NB4 (cell line): Measurements from ENCODE around the gene RIIAD1.
"Not testable (repeated sequence)": the region's sequence is repeated elsewhere in the genome, so short reads cannot be mapped to it uniquely, and the experiment has no call there.

Experiments used
- DNase-seq: peaks from one replicate; pipeline ENCODE4 v3.0.0; 2010; ENCODE audit warnings: low read depth
- H3K4me3 ChIP-seq: one replicate; pipeline ENCODE4 v1.5.1; 2011; ENCODE audit warnings: mild to moderate bottlenecking, low read depth, low read length, moderate library complexity
- CTCF ChIP-seq: IDR thresholded peaks from one replicate; pipeline ENCODE4 v1.5.1; 2012; ENCODE audit warnings: low read depth, low read length
- MYC ChIP-seq: IDR thresholded peaks from 2 replicates; pipeline ENCODE4 v1.6.1; 2011; ENCODE audit warnings: low read depth, low read length
- POLR2A ChIP-seq: IDR thresholded peaks from 2 replicates; pipeline ENCODE4 v1.6.1; 2011; ENCODE audit warnings: mild to moderate bottlenecking; ENCODE audit not compliant: insufficient read length; ENCODE audit errors: extremely low read depth
- TF ChIP-seq, protein P1 (sequence below): IDR thresholded peaks from 2 replicates; pipeline ENCODE4 v1.6.1; 2011; ENCODE audit warnings: low read depth, low read length

Gene RIIAD1

GRCh38 chr1:151762941-151763921 lies 41.9 kb downstream of the RIIAD1 start, which contains the start of gene MRPL9:
Gene MRPL9 (minus strand): TSS chr1:151763496. CDS start chr1:151763479, 17 bp downstream.
- DNase-seq = peak; percentile 91
- peak; percentile 47 for TF ChIP-seq MYC
- TF ChIP-seq, protein P1, sequence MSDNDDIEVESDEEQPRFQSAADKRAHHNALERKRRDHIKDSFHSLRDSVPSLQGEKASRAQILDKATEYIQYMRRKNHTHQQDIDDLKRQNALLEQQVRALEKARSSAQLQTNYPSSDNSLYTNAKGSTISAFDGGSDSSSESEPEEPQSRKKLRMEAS = peak; percentile 80
- peak; percentile 66 for TF ChIP-seq POLR2A
- TF ChIP-seq CTCF = no peak
- peak within 1 kb of the TSS; percentile 98 for H3K4me3 ChIP-seq

DNA sequence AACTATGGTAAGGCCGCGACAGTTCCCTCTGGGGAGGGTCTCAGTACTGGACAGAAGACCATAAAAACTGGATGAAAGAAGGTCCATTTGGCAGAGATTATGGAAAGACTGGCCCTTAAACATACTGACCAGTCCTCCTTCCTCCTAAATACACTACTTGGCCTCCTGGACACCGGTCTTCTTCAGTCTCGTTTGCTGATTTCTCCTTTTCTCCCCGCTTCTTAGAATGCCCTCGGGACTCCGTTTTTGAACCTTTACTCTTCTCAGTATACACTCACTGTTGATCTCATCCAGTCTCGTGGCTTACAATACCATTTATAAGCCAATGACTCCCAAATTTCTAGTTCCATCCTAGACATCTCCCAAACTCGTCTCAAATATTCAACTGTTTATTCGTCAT lies 42.7 kb downstream of the RIIAD1 start:
- peak; percentile 14 for DNase-seq
- TF ChIP-seq POLR2A (no peak), CTCF (no peak), MYC (no peak)
- TF ChIP-seq, protein P1 = no peak
- H3K4me3 ChIP-seq = peak overlapping the region; percentile 98

- H3K4me3 ChIP-seq, DNase-seq: not testable (repeated sequence)
Observed at GRCh38 chr1:151768351-151769066, 47.2 kb downstream of the RIIAD1 start.

DNA sequence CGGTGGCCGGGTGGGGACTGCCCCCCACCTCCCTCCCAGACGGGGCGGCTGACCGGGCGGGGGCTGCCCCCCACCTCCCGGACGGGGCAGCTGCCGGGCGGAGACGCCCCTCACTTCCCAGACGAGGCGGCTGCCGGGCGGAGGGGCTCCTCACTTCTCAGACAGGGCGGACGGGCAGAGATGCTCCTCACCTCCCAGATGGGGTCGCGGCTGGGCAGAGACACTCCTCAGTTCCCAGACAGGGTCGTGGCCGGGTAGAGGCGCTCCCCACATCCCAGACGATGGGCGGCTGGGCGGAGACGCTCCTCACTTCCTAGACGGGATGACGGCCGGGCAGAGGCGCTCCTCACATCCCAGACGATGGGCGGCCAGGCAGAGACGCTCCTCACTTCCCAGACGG lies 47.9 kb downstream of the RIIAD1 start:
- not testable (repeated sequence) for DNase-seq, H3K4me3 ChIP-seq

- no peak for TF ChIP-seq MYC
- H3K4me3 ChIP-seq = no peak overlapping the region
- DNase-seq = no peak
Observed at GRCh38 chr1:151773702-151774101, 52.4 kb downstream of the RIIAD1 start.

- DNase-seq = no peak
- no peak overlapping the region for H3K4me3 ChIP-seq
Observed at GRCh38 chr1:151774256-151774922, 53.1 kb downstream of the RIIAD1 start.

More at GRCh38 chr1:151774256-151774922, 53.1 kb downstream of the RIIAD1 start:
- TF ChIP-seq, protein P1 = no peak
- TF ChIP-seq POLR2A (no peak), CTCF (no peak)
